ENCODE results near the gene KLF9. TPM values are rescaled to one million over a fixed set of nuclear protein-coding genes. Genes with fewer than 3 reads are reported as not detected.
A peak's percentile ranks its signal among the peaks of the same experiment; 100 is the strongest.

The KLF9 gene
- total RNA-seq, 1 experiment from 2014 or later, result 0.34 TPM

GRCh38 chr9:70419556-70420440 lies 5.3 kb upstream of the KLF9 start:
- Histone ChIP-seq H3K27ac (ENCODE audit: low read depth, low read length, poor library complexity, severe bottlenecking) (peak overlapping the region; percentile 99), H3K4me3 (ENCODE audit: low read depth, low read length, poor library complexity, severe bottlenecking) (peak overlapping the region; percentile 64), H3K4me1 (ENCODE audit: insufficient read depth, low read length, poor library complexity, severe bottlenecking) (peaks cover 17% of the 10 kb centered on the region), H3K27me3 (replicated peaks; ENCODE audit: insufficient read depth, low read depth, low read length, poor library complexity) (no peaks in the 10 kb centered on the region), H3K9me3 (ENCODE audit: low read depth, low read length, poor library complexity, severe bottlenecking) (no peaks in the 10 kb centered on the region), H3K36me3 (ENCODE audit: insufficient read depth, low read length, poor library complexity, severe bottlenecking) (no peaks in the 10 kb centered on the region)
- BruUV-seq (replicated peaks), result no TSS peak
- POLR2A ChIA-PET (ENCODE audit: low non-redundant PET), result interaction anchor here (0.6 to 0.7 kb wide), 6 partner anchors 30 to 444 kb away, joined by 3 to 9 read pairs (median 4); no protein-coding TSS in a partner anchor
- CTCF ChIA-PET, result interaction anchor here (0.6 to 1.1 kb wide), 2 partner anchors 65 to 183 kb away, joined by 3 to 4 read pairs; no protein-coding TSS in a partner anchor
- intact Hi-C loops (cut with micrococcal nuclease; ENCODE audit: unreplicated experiment), result loop anchor here (5.0 to 10.0 kb wide), 2 partner anchors 63 to 165 kb away; partner anchors contain the start of gene SMC5
- DNase-seq (ENCODE audit: low spot score), result peak; percentile 89
- no peak for TF ChIP-seq CTCF (conservative IDR thresholded peaks at IDR 0.05; ENCODE audit: low read depth, low read length)
- TF ChIP-seq EZH2 (IDR thresholded peaks at IDR 0.05; ENCODE audit: borderline replicate concordance, low read depth, low read length, poor library complexity, severe bottlenecking), result no peak

- CTCF ChIA-PET, result interaction anchor here (1.1 kb wide), 1 partner anchor 184 kb away, joined by 4 read pairs; no protein-coding TSS in a partner anchor
- TF ChIP-seq EZH2 (IDR thresholded peaks at IDR 0.05; ENCODE audit: borderline replicate concordance, low read depth, low read length, poor library complexity, severe bottlenecking), result no peak
- no peak for TF ChIP-seq CTCF (conservative IDR thresholded peaks at IDR 0.05; ENCODE audit: low read depth, low read length)
- no peaks in the 10 kb centered on the region for H3K36me3 ChIP-seq (ENCODE audit: insufficient read depth, low read length, poor library complexity, severe bottlenecking)
- H3K27me3 ChIP-seq (replicated peaks; ENCODE audit: insufficient read depth, low read depth, low read length, poor library complexity), result no peaks in the 10 kb centered on the region
- POLR2A ChIA-PET (ENCODE audit: low non-redundant PET), result interaction anchor here (0.7 kb wide), 5 partner anchors 29 to 794 kb away, joined by 4 to 10 read pairs (median 6); no protein-coding TSS in a partner anchor
- peak; percentile 92 for DNase-seq (ENCODE audit: low spot score)
- H3K9me3 ChIP-seq (ENCODE audit: low read depth, low read length, poor library complexity, severe bottlenecking), result no peaks in the 10 kb centered on the region
- intact Hi-C loops (cut with micrococcal nuclease; ENCODE audit: unreplicated experiment), result loop anchor here (5.0 to 10.0 kb wide), 2 partner anchors 63 to 164 kb away; partner anchors contain the start of gene SMC5
- H3K27ac ChIP-seq (ENCODE audit: low read depth, low read length, poor library complexity, severe bottlenecking), result peak overlapping the region; percentile 99
- no TSS peak for BruUV-seq (replicated peaks)
- peaks cover 17% of the 10 kb centered on the region for H3K4me1 ChIP-seq (ENCODE audit: insufficient read depth, low read length, poor library complexity, severe bottlenecking)
- H3K4me3 ChIP-seq (ENCODE audit: low read depth, low read length, poor library complexity, severe bottlenecking), result peak overlapping the region; percentile 64
Measured at GRCh38 chr9:70418822-70419555, 4.5 kb upstream of the KLF9 start.

- Histone ChIP-seq H3K36me3 (ENCODE audit: insufficient read depth, low read length, poor library complexity, severe bottlenecking) (no peaks in the 10 kb centered on the region), H3K4me1 (ENCODE audit: insufficient read depth, low read length, poor library complexity, severe bottlenecking) (peaks cover 17% of the 10 kb centered on the region), H3K4me3 (ENCODE audit: low read depth, low read length, poor library complexity, severe bottlenecking) (no peak overlapping the region), H3K27me3 (replicated peaks; ENCODE audit: insufficient read depth, low read depth, low read length, poor library complexity) (no peaks in the 10 kb centered on the region), H3K9me3 (ENCODE audit: low read depth, low read length, poor library complexity, severe bottlenecking) (no peaks in the 10 kb centered on the region), H3K27ac (ENCODE audit: low read depth, low read length, poor library complexity, severe bottlenecking) (no peak overlapping the region)
- no peak for TF ChIP-seq CTCF (conservative IDR thresholded peaks at IDR 0.05; ENCODE audit: low read depth, low read length)
- TF ChIP-seq EZH2 (IDR thresholded peaks at IDR 0.05; ENCODE audit: borderline replicate concordance, low read depth, low read length, poor library complexity, severe bottlenecking), result no peak
- ChIA-PET POLR2A (ENCODE audit: low non-redundant PET) (no interaction called here), CTCF (no interaction called here)
- no peak for DNase-seq (ENCODE audit: low spot score)
- intact Hi-C loops (cut with micrococcal nuclease; ENCODE audit: unreplicated experiment), result loop anchor here (5.0 to 10.0 kb wide), 2 partner anchors 67 to 161 kb away; partner anchors contain the start of gene SMC5
- BruUV-seq (replicated peaks), result no TSS peak
Measured at GRCh38 chr9:70415476-70415875, 1.0 kb upstream of the KLF9 start.
